Activated CD4-positive, alpha-beta T cell treated with anti-CD3 and anti-CD28 coated beads, Interleukin-10, Interleukin-2, amounts not matched to agents 100 ng/mL and 50 ng/mL, durations not matched to agents 16 hours and 8 hours (primary cell): Measurements from ENCODE around the gene AMPD3.
"Not testable (repeated sequence)": the region's sequence is repeated elsewhere in the genome, so short reads cannot be mapped to it uniquely, and the experiment has no call there.

Experiments
- DNase-seq: peaks from one replicate; pipeline ENCODE4 v3.0.0-alpha.2; 2020

Gene AMPD3

DNA sequence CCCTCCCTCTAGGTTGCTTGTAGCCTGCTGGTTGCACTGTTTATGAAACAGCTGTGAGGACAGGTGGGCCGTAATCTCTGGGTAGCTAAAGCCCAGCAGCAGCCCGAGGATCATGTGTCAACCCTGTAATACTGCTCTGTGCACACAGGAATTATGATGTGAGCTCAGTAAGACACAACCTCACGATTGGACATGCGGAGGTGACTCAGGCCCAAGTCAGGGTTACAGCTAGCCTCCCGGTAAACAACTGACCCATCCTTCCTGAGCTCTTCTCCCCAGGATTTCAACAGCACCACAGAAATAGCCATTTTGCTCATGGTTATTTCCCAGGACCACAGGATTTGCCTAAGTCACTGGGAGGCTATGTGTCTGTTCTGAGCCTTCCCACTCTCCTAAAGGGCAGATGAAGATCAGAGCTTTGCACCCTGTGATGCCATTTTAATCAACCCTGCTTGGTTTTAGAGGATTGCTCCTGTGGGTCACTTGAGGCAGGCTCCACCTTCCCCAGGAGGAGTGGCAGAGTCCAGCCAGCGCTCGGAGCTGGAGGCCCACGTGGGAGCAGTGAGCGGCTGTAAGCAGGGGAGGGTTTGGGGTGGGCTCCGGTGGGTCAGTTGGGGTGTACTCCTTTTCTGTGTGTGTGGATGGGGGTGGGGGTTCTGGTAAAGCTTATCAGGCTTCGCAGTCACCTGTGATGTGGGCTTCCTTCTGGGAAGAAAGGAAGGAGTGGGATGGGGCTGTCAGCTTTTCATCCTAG is at the start of gene AMPD3:
AMPD3 (plus strand) TSS at position 387 of the 754 bp plus-strand sequence. CDS start 6,256 bp downstream, outside the sequence.
- peak; percentile 30 for DNase-seq

DNA sequence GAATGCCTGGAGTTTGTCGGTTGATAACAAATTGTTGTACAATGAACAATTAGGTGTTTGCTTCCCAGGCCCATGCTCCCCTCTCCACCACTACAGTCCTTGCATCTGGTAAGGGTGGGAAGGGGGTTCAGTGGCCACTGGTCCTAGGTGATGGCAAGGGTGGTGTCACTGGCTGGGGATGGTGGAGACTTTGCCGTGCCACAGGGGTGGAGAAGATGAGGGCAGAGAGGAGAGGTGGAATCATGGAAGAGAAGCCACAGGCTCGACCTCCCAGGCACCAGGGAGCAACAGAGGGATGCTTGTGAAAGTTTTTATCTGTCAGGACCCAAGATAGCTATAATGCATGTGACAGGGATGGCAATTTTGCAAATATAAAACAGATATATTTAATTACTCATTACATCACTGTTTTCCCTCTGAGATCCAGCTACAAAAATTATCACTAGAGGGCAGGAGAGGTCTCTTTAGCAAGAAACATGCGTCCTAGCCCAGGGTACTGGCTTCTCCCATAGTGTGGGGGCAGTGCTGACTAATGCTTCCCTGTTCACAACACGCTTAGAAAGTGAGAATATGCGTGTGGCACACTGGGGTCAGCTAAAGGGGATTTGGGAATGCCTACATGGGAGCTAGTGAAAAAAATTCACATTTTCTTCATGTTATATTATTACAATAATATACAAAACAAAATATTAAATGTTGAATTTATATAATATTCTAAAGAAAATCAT is 49.0 kb upstream of the AMPD3 start:
- peak; percentile 78 for DNase-seq

DNA sequence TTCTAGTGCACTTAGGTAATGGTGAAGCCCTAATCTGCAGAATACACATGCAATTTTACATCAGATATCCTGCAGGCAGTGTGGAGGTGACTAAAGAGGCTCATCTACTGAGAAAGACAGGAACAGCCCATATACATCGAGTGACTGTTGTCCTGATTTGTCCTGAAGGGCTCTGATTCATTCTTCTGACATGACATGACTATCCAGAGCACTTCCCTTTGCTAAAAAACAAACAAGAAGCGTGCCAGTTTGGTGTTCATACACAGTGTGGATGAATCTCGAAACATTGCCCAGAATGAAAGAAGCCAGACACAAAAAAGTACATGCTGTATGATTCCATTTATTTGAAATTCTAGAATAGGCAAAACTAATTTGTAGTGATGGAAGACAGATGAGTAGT is 48.0 kb upstream of the AMPD3 start:
- no peak for DNase-seq

DNA sequence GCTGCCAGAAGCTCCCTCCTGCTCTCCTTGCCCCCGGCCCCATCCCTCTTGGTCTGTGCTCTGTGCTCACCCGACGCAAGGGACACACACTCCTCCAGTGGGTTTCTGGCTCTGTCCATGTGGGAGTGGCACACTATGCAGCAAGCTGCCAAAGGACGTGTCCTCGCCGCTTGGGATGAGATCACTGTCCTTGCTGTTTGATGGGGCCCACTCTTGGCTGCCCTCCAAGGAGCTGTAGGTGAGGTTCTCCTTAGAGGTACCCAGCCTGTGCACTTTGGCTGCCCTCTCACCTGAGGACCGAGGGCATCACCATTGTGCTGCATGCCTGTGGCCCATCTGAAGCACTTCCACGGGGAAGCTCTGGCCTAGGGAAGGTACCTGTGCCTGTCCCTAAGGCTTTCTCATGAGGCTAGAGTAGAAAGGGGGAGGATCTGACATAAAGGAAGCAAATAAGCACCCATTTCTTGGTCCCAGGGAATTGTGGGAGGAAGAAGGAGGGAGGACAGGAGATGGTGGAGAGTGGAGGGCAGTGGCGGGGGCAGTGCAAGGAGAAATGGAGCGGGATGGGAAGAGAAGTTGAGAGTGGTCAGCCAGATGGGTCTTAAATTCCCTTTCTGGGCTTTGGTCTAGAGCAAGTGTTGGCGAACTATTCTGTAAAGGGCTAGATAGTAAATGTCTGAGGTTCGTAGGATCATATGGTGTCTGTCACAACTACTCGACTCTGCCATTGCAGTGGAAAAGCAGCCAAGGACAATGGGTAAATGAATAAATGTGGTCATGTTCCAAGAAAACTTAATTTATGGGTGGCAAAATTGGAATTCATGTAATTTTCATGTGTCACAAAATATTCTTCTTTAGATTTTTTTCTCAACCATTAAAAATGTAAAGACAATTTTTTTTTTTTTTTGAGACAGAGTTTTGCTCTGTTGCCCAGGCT is 47.0 kb upstream of the AMPD3 start:
- no peak for DNase-seq

DNA sequence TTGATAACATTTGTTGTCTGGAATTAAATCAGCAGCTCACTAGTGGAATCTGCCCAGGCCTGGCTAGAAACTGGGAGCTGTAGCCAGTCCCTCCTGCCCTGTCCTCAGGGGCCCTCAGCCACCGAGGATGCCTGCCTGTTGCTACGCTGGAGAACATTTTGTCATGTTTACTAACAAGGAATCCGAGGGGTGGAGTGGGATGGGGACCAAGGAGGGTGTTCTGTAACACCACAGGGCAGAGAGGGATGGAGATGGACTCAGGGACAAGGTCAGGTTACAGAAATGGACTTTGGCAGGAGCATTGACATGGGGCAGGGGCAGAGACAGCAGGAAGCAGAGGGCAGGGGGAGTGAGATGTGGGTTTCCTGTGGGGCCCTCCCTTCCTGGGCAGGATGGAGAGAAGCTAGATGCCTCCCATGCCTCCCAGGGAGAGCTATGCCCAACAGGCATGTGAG is 45.8 kb upstream of the AMPD3 start:
- DNase-seq = no peak

DNA sequence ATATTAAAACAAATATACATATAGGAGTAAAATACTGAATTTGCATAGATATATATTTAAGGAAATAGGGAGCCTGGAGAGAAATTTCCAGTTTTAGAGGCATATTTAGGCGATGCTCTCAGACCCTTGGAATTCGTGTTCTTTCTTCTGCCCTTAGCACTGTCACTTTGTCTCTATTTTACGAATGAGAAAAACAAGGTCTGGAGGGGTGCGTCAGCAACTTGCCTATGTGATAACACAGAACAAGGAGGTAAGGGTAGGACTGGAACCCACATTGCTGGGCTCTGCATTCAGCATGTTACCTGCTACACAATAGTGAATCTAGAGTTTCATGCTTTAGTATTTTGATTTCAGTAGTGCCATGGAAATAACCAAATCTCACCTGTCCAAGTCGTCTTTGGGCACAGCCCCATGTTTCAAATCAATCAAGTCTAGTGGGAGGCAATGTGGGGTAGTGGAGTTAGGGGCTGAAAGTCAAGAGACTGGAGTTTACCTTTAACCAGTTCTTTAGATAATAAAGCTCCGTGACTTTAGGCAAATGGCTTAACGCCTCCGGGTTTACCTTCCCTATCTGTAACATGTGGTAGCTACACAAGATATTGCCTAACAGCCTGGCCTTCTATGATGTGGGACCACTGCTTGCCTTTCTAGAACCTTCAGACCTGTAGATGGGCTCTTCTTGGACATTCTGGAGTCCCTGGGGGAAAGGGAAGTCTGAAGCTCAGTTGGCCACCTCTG is 44.8 kb upstream of the AMPD3 start:
- DNase-seq = no peak

DNA sequence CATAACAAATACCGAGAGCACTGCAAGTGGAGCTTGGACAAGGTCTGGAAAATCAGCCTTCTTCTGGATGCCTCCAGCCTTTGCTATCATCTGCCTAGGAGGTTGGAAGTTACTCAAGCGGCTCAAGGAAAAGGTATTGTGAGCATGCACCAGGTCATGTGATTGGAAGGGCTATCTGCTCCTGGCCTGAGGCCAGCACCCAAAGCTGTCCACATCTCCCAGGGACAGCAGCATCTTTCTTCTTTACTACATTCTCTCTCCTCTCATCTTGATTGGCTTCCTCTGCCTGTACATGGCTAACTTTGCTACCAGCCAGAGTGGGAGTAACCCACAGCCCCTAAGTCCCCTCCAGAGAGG is 44.2 kb upstream of the AMPD3 start:
- DNase-seq = no peak

DNA sequence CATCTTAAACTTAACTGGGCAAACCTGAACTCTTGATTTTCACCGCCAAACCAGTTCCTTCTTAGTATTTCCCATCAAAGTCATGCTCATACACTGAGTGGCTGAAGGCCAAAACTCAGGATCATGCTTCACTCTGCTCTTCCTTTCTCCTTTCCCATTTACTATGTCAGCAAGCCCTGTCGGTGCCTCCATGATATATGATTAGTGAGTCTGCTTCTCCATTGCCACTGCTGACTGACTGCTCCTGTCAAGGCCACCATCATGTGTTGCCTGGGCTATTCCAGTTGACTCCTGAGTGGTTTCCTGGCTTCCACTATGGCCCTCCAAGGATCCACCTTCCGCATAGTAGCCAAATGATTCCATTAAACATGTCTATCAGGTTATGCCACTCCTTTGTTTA is 42.8 kb upstream of the AMPD3 start:
- DNase-seq = no peak

DNA sequence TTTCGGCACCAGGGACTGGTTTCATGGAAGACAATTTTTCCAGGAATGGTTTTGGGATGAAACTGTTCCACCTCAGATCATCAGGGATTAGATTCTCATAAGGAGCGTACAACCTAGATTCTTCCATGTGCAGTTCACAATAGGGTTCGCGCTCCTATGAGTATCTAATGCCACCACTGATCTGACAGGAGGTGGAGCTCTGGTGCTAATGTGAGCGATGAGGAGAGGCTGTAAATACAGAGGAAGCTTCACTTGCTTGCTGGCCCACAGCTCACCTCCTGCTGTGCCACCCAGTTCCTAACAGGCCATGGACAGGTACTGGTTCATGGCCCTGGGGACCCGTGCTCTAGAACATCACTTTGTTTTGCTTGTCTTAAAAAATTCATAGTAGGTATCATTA is 41.8 kb upstream of the AMPD3 start:
- peak; percentile 54 for DNase-seq

DNA sequence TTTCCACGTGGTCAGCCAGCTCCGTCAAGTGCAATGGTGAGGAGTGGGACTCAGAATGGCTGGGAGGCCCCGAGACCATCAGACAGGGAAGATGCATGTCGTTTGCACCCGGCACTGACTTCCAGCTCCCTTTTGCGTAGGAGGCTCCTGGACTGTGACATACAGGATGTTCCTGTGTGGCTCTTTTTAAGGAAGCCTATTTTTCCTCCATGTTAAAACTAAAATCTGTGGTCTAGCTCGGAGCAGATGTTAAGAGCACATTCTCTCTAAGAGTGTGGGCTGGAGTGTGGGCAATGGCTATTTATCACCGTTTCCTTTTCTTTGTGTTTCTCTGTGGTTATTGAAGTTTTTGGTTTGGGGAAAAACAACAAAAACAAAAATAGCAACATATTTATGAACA is 40.9 kb upstream of the AMPD3 start:
- no peak for DNase-seq

DNA sequence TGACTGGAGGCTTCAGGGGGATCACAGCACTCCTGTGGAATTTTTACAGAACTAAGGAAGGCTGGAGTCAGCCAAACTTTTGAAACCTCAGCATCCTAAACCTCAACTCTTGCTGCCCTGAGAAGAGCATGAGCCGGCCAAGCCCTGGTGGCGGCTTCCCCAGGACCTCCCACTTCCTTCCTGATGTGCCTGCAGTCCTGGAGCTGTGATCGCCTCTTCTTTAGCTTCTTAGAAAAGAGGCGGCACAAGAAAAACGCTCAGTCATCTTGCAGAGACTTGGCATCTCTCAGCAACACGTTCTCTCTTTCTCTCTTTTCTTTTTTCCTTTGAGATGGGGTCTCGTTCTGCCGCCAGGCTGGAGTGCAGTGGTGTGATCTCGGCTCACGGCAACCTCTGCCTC is 40.4 kb upstream of the AMPD3 start:
- DNase-seq = peak; percentile 42

DNA sequence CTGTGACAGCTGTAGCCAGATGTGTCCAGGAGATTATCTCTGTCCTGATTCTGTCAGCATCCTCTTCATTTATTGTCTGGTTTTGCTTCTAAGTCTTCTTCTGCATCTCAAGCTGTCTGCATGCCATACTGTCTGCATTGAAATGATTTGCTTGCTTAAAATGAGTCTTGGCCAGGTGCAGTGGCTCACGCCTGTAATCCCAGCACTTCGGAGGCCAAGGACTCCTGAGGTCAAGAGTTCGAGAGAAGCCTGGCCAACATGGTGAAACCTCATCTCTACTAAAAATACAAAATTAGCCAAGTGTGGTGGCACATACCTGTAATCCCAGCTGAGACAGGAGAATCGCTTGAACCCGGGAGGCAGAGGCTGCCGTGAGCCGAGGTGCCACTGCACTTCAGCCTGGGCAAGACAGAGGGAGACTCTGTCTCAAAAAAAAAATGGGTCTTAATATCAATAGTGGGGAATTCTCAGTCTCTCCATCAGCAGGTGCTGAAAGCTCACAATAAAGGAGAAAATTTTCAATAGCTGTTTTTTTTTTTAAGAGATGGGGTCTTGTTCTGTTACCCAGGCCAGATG is 39.2 kb upstream of the AMPD3 start:
- DNase-seq = no peak

DNA sequence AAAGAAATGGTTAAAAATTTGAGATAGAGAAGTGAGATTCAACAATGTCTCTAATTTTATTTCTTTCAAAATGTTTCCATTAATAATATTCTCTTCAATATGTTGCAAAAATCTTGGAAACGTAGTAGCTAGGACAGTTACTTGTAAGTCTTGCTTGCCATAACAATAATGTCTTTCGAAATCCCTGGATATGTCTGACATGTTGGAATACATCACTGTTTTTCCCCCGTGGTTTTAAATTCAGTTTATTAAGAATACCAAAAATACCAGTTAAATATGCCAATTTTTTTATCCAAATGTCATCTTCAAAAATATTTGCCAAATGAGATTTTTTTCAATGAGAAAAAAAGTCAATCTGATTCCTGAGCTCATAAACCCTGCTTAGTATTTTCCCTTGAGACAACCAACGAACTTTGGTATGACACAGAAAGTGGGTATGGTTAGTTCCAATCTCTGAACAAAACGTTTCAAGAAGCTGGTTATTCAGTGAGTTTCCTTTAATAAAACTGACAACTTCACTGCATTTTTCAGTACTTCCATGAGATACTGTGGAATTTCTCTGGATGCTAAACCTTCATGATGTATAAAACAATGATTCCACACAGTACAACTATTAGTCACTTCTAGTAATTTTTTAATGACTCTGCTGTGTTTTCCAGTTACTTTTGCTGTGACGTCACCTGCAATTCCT is 36.7 kb upstream of the AMPD3 start:
- DNase-seq = no peak

DNA sequence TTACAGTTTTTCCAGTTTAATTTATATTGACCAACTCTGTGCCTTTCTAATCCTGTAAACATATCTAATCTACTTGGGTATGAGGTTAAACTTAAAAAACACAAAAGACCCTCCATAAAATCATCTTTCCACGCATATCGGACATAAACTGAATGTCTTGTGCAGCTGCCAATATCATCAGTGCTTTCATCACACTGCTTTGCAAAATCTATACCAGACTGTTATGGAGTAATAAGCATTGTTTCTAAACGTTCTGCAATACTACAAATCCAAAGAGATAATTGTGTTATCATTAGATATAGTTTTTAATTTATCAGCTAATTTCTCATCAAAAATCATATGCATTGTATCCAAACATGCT is 36.1 kb upstream of the AMPD3 start:
- no peak for DNase-seq

DNA sequence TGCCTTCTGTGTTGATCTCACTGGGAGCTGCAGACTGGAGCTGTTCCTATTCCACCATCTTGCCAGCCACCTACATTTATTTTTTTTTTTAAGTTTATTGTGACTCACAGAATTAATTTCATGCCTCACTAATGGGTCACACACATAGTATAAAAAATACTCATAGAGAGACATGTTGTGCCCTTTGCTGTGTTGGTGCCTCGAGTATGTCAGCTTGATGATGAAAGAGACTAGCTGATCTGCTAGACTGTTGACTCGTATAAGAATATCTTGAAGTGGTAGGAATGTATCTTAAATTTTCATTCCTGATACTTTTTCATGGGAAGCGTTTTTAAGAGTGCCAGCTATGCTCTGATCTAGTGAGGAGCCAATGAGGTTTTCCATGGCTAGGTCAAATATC is 28.6 kb upstream of the AMPD3 start:
- DNase-seq = no peak

DNA sequence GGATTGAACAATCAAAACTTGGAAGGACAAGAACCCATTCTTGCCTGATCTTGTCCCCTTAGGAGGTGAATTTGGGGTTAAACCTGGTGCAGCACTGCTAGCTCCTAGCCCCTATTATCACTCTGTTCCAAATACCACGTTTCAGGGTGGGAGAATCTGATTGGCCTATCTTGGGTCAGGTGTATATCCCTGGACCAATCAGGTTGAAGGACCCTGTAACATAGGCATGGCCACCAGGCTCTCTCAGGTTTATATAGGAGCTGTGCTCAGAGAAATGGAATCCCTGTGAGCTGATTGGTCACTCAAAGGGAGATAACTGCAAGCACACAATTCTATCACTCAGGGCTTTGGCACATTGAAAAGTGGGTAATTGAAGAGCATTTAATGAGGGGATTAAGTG is 26.6 kb upstream of the AMPD3 start:
- no peak for DNase-seq

DNA sequence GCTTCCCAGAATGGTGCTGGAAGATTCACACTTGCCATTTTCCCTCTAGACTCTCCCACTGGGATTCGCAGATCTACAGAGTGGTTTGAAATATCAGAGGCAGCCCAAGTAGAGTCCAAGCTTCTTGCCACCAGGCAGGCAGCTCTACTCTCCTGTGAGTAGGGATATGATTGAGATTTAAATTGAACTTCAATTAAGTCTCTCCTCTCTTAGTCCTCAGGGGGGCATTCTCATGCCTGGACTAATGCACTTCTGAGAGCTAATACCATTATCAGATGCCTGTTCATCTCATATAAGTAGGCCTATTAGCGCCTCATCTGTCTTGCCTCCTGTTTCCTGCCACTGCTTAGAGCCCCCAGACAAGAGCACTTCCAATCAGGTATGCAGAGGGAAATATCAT is 25.5 kb upstream of the AMPD3 start:
- no peak for DNase-seq

DNA sequence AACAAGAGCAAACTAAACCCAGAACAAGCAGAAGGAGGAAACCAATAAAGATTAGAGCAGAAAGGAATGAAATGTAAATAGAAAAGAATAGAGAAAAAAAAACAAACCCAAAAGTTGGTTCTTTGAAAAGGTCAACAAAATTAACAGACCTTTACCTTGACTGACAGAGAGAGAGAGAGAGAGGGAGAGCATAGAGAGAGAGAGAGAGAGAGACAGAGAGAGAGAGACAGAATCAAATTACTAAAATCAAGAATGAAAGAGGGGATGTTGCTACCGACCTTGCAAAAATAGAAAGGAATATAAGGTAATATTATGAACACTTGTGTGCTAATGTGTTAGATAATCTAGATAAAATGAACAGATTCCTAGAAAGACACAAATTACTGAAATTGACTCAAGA is 22.6 kb upstream of the AMPD3 start:
- peak; percentile 16 for DNase-seq

DNA sequence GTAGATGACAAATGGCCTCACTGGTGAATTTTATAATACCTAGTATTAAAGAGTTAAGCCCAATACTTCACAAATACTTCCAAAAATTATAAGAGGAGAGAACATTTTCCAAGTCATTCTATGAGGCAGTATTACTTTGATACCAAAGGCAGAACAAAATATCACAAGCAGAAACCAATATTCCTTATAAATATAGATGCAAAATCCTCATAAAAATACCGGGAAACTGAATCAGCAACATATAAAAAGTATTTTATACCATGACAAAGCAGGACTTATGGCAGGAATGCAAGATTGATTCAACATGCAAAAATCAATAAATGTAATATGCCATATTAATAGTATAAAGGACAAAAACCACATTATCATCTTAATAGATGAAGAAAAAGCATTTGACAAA is 22.1 kb upstream of the AMPD3 start:
- DNase-seq = no peak

DNA sequence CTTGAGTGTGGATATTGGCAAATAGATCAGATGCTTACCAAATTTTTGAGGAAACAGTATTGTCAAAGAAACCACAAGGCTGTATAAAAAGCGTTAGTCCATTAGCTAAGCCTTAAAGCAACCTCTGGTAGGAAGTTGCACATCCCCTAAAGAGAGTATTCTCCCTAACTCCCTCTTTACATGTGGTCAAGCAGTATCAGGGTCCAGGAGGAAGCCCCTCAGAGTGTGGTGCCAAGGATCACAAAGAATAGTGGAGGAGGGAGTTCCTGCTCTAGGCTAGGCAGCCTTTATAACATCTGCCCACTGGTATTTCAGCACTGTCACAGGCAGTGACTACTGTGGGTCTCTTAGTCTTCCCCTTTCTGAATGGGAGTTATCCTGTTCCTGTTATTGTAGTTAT is 18.8 kb upstream of the AMPD3 start:
- no peak for DNase-seq

DNA sequence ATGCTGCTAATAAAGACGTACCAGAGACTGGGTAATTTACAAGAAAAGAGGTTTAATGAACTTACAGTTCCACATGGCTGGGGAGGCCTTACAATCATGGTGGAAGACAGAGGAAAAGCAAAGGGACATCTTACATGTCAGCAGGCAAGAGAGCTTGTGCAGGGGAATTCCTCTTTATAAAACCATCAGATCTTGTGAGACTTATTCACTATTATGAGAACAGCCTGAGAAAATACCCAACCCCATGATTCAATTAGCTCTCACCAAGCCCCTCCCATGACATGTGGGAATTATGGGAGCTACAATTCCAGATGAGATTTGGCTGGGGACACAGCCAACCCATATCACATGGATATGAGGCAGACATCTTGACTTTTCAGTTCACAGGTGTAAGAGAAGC is 18.4 kb upstream of the AMPD3 start:
- DNase-seq = not testable (repeated sequence)

DNA sequence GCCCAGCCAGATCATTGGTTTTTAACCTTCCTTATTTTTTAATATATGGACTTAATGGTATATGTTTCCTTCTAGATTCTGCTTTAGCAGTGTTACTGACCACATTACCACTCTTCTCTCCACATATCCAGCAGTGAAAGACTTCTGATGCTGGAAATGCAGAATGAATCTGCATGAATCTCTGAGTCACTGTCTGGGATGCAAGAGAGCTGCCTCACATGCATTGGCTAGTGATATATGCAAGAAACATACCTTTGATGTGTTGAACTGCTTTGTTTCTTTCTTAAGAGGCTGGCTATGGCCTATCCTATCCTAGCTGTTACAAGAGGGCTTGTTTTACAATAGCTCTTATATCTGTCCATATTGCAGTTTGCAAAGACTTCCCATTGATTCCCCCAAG is 16.6 kb upstream of the AMPD3 start:
- DNase-seq = no peak
